Measurements from ENCODE around the gene PHGDH. TPM values are rescaled to one million over a fixed set of nuclear protein-coding genes. Genes with fewer than 3 reads are reported as not detected.

Gene PHGDH
- total RNA-seq (2011; cell fraction: chromatin; rRNA removed; ENCODE audit: low replicate concordance) = 36.0 and 39.7 TPM in 2 replicates
- total RNA-seq (2011; cell fraction: nucleolus; rRNA removed) = 29.1 and 29.2 TPM in 2 replicates
- 31.7 TPM in 2 replicates for total RNA-seq (2011; cell fraction: nucleoplasm; rRNA removed)
- total RNA-seq (2014; rRNA removed) = 59.3 and 65.5 TPM in 2 replicates
- total RNA-seq (2014; rRNA removed; fragmentation: Illumina TruSeq; extraction: Trizol) = 36.2 and 36.8 TPM in 2 replicates
- 12.1 and 12.9 TPM in 2 replicates for total RNA-seq (2015; rRNA removed; fragmentation: Illumina TruSeq; extraction: Trizol)
- total RNA-seq (2021) = 61.6 and 78.8 TPM in 2 replicates
- 6.7 and 25.1 TPM in 2 replicates for polyA plus RNA-seq (2011; rRNA removed)
- polyA plus RNA-seq (2011; cell fraction: cytosol; rRNA removed) = 7.6 and 14.9 TPM in 2 replicates
- polyA plus RNA-seq (2011; cell fraction: nucleus; rRNA removed) = 12.3 and 25.6 TPM in 2 replicates
- polyA plus RNA-seq (2012) = 40.8 and 809 TPM in 2 replicates
- 57.9 and 63.6 TPM in 2 replicates for polyA plus RNA-seq (2014; fragmentation: Illumina TruSeq; extraction: Trizol)
- 10 to 100 TPM in 1 of 2 experiments, 1 to 10 TPM in 1; 8.6 to 14.7 TPM for polyA plus RNA-seq (2014; fragmentation: Nextera tagmentation; extraction: Ambion mirVana)
- polyA plus RNA-seq (2014; rRNA removed) = 71.5 and 84.2 TPM in 2 replicates
- 11.2 and 33.6 TPM in 2 replicates for polyA minus RNA-seq (2011; rRNA and poly(A)+ RNA removed)
- polyA minus RNA-seq (2011; cell fraction: cytosol; rRNA and poly(A)+ RNA removed) = 5.7 and 28.2 TPM in 2 replicates
- polyA minus RNA-seq (2011; cell fraction: nucleus; rRNA and poly(A)+ RNA removed) = 7.8 and 23.7 TPM in 2 replicates
- percentile 58 among the genes with signal in this experiment for Bru-seq, nascent RNA
- BruChase-seq, experiment 1, labeled RNA remaining after a 2-hour chase = percentile 70 among the genes with signal in this experiment
- percentile 68 among the genes with signal in this experiment for BruChase-seq, experiment 2, labeled RNA remaining after a 6-hour chase
- long read RNA-seq, experiment 1, transcript PHGDH-208 (12 exons, 2,096 nt) = major isoform, 49 of 64 reads
- long read RNA-seq, experiment 1, partial matches to known transcripts = 11 of 64 reads
- long read RNA-seq, experiment 1, other reads (novel, unspliced or antisense) = 3 of 64 reads
- long read RNA-seq, experiment 2, transcript PHGDH-201 (11 exons, 3,180 nt) = minor isoform, 5 of 53 reads
- long read RNA-seq, experiment 2, transcript PHGDH-208 (12 exons, 2,096 nt) = major isoform, 36 of 53 reads
- long read RNA-seq, experiment 2, partial matches to known transcripts = 5 of 53 reads
- long read RNA-seq, experiment 2, other reads (novel, unspliced or antisense) = 6 of 53 reads
- long read RNA-seq, experiment 3, transcript PHGDH-208 (12 exons, 2,096 nt) = major isoform, 18 of 21 reads
- long read RNA-seq, experiment 3, partial matches to known transcripts = 2 of 21 reads
- long read RNA-seq, experiment 3, other reads (novel, unspliced or antisense) = 1 of 21 reads

- in situ Hi-C loops (cut with MboI) (no loop called here), intact Hi-C loops (cut with micrococcal nuclease) (loop anchor here (2.0 to 5.0 kb wide), 2 partner anchors 25 to 35 kb away; no protein-coding TSS in a partner anchor)
- Histone ChIP-seq H3K4me1 (replicated peaks in 1 of 2; ENCODE audit: control insufficient read depth in 2 of 2, insufficient read depth in 2 of 2, low read length in 2 of 2) (peaks cover 17 to 30% of the 10 kb centered on the region in 2 experiments), H3K27me3 (ENCODE audit: control insufficient read depth in 2 of 2, insufficient read depth in 2 of 2, low read length in 2 of 2) (peaks cover 2 to 12% of the 10 kb centered on the region in 2 experiments; a peak in 4 of 5 replicates), H2AFZ (ENCODE audit: low read depth, low read length) (peak within 1 kb of the TSS; percentile 85), H3K9me3 (replicated peaks; ENCODE audit: control insufficient read depth, insufficient read depth, low read depth, low read length) (no peaks in the 10 kb centered on the region), H3K36me3 (ENCODE audit: control insufficient read depth, insufficient read depth, low read length) (no peaks in the 10 kb centered on the region), H3K79me2 (ENCODE audit: control insufficient read depth, insufficient read depth, low read length) (peaks cover 38% of the 10 kb centered on the region), H3K4me3 (peak within 1 kb of the TSS; percentile 68), H3K9me1 (ENCODE audit: control insufficient read depth, insufficient read depth, low read length) (no peaks in the 10 kb centered on the region), H3K4me2 (ENCODE audit: insufficient read depth, low read length) (peak within 1 kb of the TSS; percentile 93), H4K20me1 (replicated peaks; ENCODE audit: control insufficient read depth, insufficient read depth, low read length) (peaks cover 24% of the 10 kb centered on the region), H3K27ac (ENCODE audit: extremely low read depth, low read depth, low read length) (peak within 1 kb of the TSS; percentile 60; the same call in 2 of the 3 replicates), H3K9ac (ENCODE audit: insufficient read depth in 1 of 2, low read depth in 2 of 2, low read length in 2 of 2) (peak within 1 kb of the TSS; percentile 79 to 89)
- TSS peak; percentile 93 for BruUV-seq (replicated peaks)
- WGBS (ENCODE audit: insufficient coverage, low coverage, missing lambda C conversion rate) = 18% methylated on average over 25 of the region's 27 CpGs
- ATAC-seq (peak; percentile 85), DNase-seq (ENCODE audit: extremely low read depth in 1 of 4, low spot score in 3 of 4) (peak; percentile 35 to 78 (median 56)), FAIRE-seq (peak; percentile 56)
- POLR2A ChIA-PET = interaction anchor here (0.6 to 2.7 kb wide), 17 partner anchors 9 to 67 kb away, joined by 3 to 11 read pairs (median 5); partner anchors contain the start of gene ZNF697
- CTCF ChIA-PET (ENCODE audit: low intra/inter-chr PET ratio) = no interaction called here
- TF ChIP-seq ZBTB40 (IDR thresholded peaks at IDR 0.05) = peak; percentile 50; the same call in 1 of the 2 replicates
- no peak for TF ChIP-seq ZBTB40 (CRISPR knock-in tag; IDR thresholded peaks at IDR 0.05)
- TF ChIP-seq PHF8 (IDR thresholded peaks at IDR 0.05; ENCODE audit: borderline replicate concordance, low read length) = peak; percentile 62
- no peak for TF ChIP-seq TCF15 (CRISPR knock-in tag; IDR thresholded peaks at IDR 0.05)
- TF ChIP-seq MAZ (CRISPR knock-in tag; conservative IDR thresholded peaks at IDR 0.05 in 1 of 2, IDR thresholded peaks at IDR 0.05 in 1 of 2) = peak in 1 of 2 experiments; percentile 8; a peak in 1 of 4 replicates
Observed at GRCh38 chr1:119711804-119712341, at the start of gene PHGDH. TSS of gene PHGDH (plus strand) at chr1:119711934. CDS start at chr1:119712023, 89 bp downstream.

Measured in K562 (cell line).